NCI-H1092 treated with DMSO at 0.1 percent for 48 hours (cell line): Measurements from ENCODE around the gene POLG.

ENCODE experiments used
- DNase-seq: peaks from one replicate; lab custom pipeline; 2025; lab: John Stamatoyannopoulos, UW

The POLG gene

DNA sequence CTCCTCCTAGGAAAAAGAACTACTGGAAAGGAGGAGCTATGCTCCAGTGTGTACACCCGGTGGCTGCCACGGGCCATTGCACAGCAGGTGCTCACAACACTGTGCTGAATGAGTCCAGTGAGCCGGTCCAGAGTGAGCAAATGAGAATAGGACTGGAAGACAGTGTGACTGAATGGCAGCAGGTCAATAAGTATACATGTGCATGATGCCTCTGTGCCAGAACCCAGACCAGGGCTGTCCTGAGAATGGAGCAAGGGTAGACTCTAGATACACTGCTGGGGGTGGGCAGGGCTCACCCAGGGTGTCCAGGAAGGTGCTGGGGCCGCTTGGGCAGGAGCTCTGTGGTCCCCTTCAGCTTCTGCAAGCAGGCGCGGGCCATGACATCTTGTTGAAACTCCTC lies 8.3 kb downstream of the POLG start:
- DNase-seq, result peak; percentile 11

DNA sequence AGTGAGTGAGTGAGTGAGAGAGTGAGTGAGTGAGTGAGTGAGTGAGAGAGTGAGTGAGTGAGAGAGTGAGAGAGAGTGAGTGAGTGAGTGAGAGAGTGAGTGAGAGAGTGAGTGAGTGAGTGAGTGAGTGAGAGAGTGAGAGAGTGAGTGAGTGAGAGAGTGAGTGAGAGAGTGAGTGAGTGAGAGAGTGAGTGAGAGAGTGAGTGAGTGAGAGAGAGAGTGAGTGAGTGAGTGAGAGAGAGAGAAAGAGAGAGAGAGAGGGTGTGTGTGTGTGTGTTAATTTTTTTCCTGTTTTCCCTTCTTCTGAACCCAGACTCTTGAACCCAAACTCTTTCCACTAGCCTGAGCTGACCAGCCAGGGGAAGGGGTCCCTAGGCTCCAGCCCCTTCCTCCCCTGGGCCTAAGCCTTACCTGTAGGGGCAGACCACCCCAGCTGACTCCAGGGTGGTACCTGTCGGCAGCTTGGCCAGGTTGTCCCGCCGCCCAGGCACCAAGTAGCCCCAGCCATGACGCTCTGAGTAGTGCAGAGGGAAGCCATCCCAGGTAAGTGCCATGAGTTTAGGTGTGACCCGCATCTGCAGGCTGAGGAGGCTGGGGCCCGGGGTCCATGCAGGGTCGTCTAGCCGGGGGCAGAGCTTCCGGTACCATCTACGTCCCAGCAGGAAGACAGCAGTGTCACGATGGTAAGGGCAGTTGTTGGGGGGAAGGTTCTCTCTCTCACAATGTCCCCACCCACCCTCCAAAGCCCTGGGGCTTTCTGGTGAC lies 9.4 kb downstream of the POLG start:
- no peak for DNase-seq

- no peak for DNase-seq
Measured at GRCh38 chr15:89323825-89324224, 10.8 kb downstream of the POLG start.

- DNase-seq, result no peak
Measured at GRCh38 chr15:89322822-89323221, 11.8 kb downstream of the POLG start.

- no peak for DNase-seq
Measured at GRCh38 chr15:89321521-89322410, 12.9 kb downstream of the POLG start.

DNA sequence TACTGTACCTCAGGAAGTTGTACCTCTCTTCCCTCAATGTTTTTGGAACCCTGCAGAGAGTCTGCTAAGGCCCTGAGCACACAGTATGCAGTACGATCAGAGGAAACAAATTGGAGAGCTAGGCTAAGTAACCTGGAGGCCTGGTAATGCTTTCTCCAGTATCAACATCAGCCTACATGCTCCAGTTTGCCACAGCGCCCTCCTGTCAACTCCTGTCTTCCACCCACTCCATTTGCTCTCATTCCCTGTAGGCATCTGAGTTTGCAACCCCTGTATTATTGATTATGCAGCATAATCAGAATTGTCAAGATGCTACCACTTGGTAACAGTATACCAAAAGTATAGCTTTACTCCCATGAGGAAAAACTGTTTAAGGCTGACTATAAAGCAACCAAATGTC lies 14.4 kb downstream of the POLG start:
- no peak for DNase-seq

DNA sequence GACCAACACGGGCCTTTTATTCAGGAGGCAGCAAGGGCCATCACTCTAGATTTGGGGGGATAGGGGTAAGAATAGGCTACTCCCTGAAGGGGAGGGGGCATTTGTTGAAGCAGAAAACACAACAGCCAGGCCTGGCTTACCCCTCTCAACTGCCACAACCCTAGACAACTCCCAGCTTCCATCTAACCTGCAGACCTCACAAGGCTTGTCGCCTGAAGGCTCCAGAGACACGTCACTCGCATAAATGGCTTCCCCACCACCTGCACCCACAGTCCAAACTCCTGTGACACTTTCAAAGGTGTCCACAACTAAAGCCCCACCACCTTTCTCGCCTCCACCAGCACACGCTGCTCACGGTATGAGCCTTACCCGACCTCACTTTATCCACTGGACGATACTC lies 14.9 kb downstream of the POLG start:
- no peak for DNase-seq

DNA sequence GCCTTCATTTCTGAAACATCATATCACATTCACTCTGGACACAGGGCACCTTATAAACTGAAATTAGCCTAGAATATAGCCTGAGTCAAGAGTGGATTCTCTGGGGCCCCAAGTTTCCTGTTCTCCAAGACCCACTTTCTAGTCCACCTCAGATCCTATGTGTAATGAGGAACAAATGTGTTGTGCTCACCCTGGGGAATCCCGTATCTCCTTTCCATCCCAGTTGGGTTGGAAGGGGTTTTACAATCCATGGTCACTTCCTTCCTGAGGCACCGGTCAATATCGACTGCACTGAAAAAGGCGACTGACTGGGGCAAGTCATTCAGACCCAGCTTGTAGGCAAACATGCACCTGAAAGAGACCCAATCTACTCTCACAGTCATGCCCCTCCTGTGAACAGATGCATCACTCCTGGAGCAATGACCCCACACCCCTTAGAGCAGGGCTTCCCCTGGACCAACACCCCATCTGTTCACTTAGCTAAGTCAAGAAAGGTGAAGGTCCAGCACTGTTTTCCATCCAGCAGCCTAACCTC lies 17.4 kb downstream of the POLG start:
- DNase-seq, result no peak

GRCh38 chr15:89316504-89316903 lies 18.1 kb downstream of the POLG start:
- no peak for DNase-seq

DNA sequence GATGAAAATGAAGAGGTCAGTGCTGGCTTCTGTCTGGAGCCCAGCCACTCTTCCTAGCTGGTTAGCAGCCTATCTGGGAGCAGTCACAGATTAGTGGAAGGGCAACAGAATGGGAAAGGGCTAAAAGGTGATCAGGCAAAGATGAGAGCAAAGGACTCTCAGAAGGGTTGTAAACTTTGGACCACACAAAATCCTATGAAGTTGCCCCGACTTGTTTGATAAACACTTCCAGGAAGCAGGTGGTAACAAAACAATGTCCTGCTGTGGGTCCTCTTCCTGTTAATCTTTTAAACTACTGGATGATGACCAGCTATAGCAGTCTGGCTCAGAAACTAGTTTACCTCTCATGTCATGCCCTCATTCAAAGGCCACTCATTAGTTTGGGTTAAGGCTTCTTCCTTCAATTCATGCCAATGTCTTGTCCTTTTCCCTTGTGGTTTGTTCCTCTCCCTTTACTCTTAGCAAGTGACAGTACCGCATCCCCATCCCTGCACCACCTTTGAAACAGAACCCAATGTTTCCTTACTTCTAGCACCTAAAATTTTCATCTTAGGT lies 19.2 kb downstream of the POLG start:
- DNase-seq, result no peak

DNA sequence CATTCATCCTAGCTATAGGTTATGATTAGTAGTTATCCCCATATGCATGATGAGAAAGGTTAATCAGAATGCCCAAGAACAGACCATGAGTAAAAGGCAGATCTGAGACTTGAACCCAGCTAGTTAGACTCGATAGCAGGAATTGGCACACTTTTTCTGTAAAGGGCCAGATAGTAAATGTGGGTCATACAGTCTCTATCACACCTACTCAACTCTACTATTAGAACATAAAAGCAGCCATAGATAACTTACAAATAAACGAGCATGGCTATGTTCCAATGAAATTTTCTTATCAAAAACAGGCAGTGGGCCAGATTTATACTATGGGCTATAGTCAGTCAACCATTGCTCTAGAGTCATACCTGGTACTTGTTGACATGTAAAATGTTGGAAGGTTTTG lies 24.6 kb downstream of the POLG start:
- DNase-seq, result no peak

- no peak for DNase-seq
Measured at GRCh38 chr15:89308236-89308635, 26.4 kb downstream of the POLG start.

GRCh38 chr15:89307791-89308190 lies 26.8 kb downstream of the POLG start:
- no peak for DNase-seq

GRCh38 chr15:89307046-89307587 lies 27.5 kb downstream of the POLG start:
- DNase-seq, result no peak

- no peak for DNase-seq
Measured at GRCh38 chr15:89305395-89305794, 29.2 kb downstream of the POLG start.

GRCh38 chr15:89303986-89304385 lies 30.6 kb downstream of the POLG start:
- DNase-seq, result no peak

DNA sequence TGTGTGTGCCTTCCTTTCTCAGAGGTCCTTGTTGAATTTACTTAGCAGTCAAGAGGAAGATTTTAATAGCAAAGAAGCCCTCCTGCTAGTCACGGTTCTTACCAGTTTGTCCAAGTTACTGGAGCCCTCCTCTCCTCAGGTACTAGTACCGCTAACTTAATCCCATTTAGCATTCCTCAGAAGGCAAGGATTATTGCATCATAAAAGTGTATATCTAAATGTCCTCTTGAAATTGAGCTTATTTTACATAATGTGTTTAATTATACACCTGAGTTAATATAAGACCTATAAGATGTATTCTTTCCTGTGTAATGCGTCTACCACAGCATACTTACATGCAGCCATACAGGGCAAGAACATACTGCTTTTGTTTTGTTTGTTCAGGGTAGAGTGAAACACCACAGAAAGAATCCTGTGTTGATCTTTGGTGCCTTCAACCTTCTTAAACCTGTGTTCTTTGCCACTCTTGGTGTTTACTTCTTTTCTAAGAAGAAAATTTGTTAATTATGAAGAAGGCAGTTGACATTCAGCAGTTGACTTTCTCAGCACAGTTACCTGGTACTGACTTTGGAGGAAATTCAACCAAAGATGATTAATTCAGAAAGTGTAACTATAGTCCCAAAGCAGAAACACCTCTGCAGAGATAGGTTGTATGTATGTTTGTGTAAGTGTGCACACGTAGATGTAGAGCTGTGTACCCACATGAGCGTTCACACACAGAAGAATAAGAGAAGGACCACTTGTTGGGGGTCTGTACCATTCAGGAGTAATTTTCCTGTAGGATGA lies 33.1 kb downstream of the POLG start:
- DNase-seq, result no peak

DNA sequence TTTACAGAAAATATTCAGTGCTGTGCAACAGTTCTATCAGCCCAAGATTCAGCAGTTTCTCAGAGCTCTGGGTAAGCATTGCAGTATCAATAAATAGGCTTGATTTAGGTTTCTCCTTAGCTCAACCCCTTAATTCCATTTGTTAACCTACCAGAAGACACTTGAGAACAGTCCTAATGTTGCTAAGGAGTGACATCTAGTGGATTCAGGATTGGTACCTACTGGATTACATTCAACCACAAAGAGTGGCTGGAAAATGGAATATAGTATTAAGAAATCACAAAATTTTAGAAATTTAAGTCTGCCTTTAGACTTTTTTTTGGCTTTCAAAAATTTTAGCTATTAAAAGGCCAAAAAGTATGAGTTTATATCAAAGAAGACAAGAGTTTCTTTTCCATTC lies 34.7 kb downstream of the POLG start:
- DNase-seq, result no peak

DNA sequence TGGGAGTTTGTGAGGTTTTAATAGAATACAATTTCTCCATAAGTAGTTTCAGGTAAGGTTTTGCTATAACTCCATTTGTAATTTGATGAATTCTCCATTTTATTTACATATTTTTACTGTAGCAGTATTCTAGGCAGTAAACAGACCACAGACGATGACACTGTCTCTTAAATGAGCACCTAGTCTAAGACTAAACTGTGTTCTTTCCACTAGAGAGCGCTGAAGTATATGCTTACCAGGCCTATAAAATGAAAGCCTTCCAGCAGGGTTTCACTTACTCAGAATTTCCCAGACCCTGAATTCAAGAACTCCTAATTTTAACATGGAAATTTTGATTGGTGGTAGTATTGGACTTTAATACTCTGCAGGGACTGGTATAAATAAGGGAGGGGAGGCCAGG lies 41.6 kb downstream of the POLG start:
- no peak for DNase-seq

GRCh38 chr15:89291934-89292438 lies 42.6 kb downstream of the POLG start:
- DNase-seq, result no peak

DNA sequence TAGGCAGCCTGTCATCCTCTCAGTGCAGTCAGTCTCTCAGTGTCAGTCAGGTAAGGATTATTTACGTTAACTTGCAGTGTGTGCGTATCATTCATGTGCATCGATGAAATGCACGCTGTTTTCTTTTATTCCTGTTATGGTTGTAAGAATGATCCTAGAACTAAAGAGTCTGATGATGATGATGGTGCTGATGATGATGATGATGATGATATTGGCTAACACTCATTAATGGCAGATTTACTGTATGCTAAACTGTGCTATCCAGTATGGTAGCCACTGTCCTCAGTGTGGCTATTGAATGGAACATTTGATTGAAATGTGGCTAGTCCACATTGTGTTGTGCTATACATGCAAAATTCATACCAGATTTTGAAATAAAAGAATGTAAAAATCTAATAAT lies 51.4 kb downstream of the POLG start:
- no peak for DNase-seq
